Stimulated activated naive CD4-positive, alpha-beta T cell treated with Interleukin-2 at 50 U/mL for 16 hours (primary cell): ENCODE measurements around the gene RAB35.

ENCODE experiments used
- DNase-seq: peaks from one replicate; lab custom pipeline; 2025; lab: John Stamatoyannopoulos, UW

Gene RAB35

GRCh38 chr12:120103371-120103770, 13.2 kb downstream of the RAB35 start:
- no peak for DNase-seq

- DNase-seq = no peak
Observed at GRCh38 chr12:120103044-120103338, 13.6 kb downstream of the RAB35 start.

DNA sequence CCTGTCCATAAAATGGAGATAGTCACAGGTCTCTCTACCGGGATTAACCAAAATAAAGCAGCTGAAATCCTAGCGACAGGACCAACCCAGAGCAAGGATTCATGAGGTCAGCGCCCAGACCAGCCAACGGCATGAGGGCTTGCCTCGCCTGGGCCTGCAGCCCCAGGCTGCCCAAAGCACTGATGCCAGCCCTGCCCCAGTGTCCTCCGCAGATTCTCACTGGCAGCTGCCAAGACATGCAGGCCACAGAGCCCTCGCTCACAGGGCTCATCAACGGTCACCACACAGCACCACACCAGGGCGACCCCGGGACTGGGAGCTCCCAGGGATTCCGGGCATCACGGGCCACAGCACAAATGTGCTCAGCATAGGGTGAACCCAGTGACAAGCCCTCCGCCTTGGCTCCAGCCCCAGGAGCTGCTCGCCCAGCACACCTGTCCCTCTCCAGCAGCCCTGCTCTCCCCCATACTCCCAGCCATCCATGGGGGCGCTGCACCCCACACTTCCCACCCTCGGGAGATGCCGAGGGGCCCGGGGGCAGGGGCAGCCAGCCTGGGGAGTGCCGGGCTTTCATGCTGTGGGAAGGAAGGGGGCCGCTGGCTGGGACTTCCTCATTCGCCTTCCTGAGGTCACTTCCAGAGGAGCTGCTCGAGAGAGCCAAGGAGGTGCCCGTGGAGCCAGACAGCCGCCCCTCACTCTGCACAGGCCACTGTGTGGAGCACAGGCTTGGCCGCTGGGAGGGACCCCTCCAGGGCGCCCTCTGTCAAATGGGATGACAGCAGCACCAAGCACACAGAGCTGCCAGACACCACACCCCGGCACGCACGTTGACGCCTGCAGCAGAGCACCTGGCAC, 14.1 kb downstream of the RAB35 start:
- DNase-seq = no peak

DNA sequence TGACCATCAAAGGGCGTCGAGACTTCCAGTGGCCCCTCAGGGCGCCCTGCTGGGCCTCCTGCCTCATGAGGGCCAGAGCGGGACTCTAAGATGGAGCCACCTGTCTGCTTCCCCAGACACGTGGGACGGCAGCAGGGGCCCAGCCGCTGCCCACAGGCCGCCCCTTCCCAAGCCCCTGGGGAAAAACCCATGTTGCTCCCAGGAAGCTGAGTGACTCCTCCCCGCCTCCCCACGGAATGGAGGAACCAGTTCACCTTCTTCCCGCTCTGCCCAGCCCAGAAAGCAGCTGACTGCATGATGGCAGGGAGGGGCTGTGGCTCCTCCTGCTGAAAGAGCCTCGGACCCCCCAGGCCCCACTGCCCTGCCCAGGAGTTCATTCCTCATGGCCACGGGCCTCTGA, 14.9 kb downstream of the RAB35 start:
- DNase-seq = no peak

- no peak for DNase-seq
Observed at GRCh38 chr12:120101182-120101581, 15.4 kb downstream of the RAB35 start.

DNA sequence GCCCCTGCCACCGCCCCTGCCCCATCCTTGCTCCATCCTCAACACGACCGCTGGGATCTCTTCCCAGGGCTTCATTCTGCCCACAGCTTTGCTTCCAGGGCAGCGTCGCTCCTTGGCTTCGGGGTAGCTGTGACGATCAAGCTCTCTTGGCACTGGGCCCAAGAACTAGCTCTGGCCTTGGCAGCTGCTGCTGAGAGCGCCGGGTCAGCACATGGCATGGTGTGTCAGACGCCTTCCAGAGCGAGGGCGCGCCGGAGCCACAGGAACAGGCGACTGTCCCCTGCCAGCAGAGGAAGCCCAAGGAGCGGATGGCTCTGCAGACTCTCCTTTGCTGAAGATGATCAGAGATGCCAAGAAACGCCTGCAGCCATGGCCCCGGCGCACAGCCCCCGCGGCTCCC, 15.9 kb downstream of the RAB35 start:
- DNase-seq = no peak

- no peak for DNase-seq
Observed at GRCh38 chr12:120099738-120100137, 16.8 kb downstream of the RAB35 start.

GRCh38 chr12:120098756-120099470, 17.6 kb downstream of the RAB35 start:
- no peak for DNase-seq

DNA sequence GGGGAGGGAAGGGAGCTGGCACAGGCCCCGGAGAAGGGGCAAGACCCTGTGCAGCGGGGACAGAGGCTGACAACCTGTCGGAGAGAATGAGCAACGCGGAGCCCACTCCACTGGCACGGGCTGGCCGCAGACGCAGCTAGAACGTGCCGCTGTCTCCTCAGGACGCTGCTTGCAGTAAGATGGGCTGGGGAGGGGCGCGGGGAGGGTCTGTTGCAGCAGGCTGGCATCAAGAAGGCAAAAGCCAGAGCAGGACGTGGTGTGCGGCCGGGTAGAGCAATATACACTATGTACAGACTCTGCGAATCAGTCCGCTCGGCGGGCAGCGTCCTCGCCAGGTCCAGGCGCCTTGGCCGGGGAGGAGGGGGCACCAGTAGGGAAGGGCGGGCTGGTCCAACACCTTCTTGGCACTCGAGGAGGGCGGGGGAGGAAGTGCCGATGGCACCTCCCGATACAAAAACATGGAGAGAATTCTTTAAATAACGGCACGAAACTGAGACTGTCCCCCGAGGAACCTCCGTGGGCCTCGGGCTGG, 19.8 kb downstream of the RAB35 start:
- DNase-seq = no peak

DNA sequence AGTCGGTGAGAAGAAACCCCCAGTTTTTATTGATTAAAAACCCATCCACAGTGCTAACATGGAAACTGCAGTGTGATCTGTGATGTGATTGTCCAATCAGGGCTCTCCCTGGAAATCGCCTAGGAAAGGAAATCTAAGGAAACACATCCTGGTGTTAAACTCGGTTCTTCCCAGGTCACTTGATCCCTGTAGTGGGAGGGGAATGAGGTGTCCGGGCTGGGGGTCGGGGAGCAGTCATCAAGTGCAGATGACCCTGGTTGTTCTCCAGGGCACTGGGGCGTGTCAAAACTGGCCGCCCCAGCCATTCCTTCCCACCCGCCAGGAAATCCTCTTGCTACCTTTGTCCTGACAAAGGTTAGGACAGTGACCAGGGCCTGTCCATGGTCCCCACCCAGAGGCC, 20.8 kb downstream of the RAB35 start:
- DNase-seq = no peak

DNA sequence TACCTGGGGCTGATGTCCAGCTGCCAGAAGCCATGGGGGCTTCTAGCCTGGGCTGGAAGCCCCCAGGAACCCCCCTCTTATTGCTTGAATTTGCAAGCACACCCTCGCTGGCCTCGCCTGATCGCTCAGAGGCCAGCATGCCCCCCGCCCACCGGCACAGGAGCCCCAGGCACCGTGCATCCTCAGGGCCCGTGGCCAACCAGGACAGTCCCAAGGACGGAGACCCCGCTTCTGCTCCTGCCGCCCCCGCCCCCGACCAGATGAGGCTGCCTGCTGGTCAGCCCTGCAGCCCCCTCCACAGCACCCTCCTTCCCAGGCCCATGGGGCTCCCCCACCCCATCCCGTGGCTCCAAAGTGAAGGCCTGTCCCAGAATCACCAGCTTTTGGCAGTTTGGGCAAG, 21.2 kb downstream of the RAB35 start:
- DNase-seq = no peak

GRCh38 chr12:120094485-120094884, 22.1 kb downstream of the RAB35 start:
- no peak for DNase-seq

DNA sequence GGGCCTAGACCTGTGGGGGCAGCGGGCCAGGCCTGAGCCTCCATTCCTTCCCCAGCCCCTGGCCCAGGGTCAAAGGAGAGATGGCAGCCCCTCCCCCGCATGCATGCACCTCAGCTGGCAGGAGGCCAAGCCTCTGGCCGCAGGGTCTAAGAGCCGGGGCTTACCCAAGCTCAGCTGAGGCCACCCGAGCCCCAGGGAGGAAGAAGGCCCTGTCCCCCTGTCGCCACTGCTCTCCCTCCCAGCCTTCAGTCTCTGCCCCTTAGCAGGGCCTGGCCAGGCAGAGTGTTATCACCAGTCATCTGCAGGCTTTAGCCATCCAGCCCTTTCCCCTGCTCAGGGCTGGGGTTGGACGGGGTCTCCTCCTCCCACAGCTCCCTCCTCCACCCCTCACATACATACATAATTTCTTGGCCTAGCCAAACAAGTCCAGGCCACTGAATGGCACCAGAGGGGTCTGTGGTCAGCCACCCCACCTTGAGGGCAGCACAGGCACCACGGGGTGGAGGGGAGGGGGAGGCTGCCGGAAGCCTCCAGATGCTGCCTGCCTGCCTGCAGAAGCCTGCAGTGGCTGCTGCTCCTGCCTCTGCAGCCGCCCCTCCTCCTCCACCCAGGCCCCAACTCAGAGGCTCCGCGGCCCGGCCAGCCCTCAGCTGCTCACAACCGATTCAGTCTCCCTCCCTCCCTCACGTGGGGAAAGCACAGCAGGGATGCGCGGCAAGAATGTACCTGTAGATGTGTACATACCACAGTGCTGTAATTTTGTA, 22.8 kb downstream of the RAB35 start:
- no peak for DNase-seq

DNA sequence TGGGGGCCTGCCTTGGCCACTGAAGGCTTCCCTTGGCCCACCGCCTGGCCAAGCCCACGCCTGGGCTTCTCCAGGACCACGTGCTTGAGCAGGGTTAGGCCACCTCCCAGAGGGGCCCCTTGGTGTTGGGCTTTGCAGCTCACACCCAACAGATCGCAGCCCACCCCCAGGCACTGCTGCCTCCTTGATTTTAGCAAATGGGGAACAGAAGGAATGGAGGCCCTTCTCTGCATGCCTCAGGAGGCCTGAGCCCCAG, 23.3 kb downstream of the RAB35 start:
- no peak for DNase-seq

- no peak for DNase-seq
Observed at GRCh38 chr12:120092551-120093335, 23.8 kb downstream of the RAB35 start.

DNA sequence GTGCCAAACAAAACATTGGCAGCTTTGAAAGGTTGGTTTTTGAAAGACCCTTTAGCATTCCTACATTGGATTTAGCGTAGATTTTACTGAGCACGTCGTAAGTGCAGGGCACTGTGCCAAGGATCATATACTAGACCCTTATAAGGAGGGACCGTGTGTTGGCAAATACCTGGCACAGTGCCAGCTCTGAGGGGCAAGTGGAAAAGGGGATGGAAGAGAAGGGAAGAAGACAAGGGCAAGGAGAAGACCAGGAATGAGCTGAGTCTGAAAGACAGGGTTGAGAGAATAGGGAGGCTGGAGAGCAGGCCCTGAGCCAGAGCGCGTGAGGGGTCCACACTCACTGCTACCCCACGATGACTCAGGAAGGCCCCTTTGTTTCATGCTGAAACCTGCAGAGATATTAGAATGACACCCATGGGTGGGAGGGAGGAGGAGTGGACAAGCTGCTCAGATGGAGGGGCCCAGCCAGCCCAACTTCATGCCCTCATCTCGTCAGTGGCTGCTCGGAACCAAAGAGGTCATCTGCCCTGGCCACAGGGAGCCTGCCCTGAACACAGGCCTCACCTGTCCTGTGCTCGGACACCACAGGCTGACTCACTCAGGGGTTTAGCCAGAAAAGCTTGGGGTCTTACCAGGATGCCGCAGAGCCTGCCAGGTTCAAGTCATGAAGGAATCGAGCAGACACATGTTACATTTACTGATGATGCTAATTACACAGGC, 25.0 kb downstream of the RAB35 start:
- no peak for DNase-seq

GRCh38 chr12:120090626-120091295, 25.8 kb downstream of the RAB35 start:
- no peak for DNase-seq

DNA sequence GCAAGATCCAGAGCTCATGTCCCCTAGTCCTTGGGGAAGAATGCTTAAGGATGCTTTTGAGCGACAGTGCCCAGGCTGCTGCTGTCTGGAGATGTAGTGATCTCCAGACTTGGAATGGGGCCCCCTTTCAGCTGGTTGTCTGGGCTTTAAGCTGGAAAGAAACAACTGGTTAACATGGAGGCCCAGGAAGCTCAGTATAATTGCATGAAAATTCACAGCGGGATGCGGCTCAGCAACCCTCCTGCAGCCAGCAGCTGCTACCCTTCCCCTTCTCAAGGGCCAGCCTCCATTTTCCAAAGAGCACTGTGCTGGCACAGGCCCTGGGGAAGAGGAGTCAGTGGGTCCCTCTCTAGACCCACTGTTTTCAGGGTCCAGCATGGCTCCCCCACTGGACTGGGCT, 26.3 kb downstream of the RAB35 start:
- no peak for DNase-seq

GRCh38 chr12:120089796-120090195, 26.8 kb downstream of the RAB35 start:
- DNase-seq = no peak

DNA sequence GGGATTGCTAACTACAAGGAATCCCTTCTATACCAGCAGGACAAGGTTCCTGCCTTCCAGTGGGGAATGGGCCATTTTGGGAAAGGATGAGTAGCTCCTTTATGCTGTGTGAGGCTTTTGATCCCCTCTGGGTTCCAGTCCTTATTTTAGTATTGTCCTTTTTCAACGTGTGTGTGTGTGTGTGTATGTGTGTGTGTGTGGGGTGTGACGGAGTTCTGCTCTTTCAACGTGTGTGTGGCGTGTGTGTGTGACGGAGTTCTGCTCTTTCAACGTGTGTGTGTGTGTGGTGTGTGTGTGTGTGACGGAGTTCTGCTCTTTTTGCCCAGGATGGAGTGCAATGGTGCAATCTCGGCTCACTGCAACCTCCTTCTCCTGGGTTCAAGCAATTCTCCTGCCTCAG, 27.4 kb downstream of the RAB35 start:
- no peak for DNase-seq
